HL-60 (cell line): ENCODE data around the gene GPC5.

Experiments used
- CTCF ChIP-seq: IDR thresholded peaks from one replicate; pipeline ENCODE4 v1.5.1; 2011; ENCODE audit warnings: low read length, control low read depth, inconsistent platforms; ENCODE audit not compliant: insufficient read depth
- POLR2AphosphoS5 ChIP-seq: IDR thresholded peaks from 2 replicates; pipeline ENCODE4 v1.6.1; 2012; ENCODE audit warnings: low read depth
- REST ChIP-seq: IDR thresholded peaks from 2 replicates; pipeline ENCODE4 v1.6.1; 2012; ENCODE audit warnings: low read depth; ENCODE audit not compliant: insufficient replicate concordance
- SPI1 ChIP-seq: IDR thresholded peaks from 2 replicates; pipeline ENCODE4 v1.6.1; 2012; ENCODE audit warnings: low read depth, mild to moderate bottlenecking, borderline replicate concordance

- TF ChIP-seq CTCF, result no peak
- no peak for TF ChIP-seq REST
- no peak for TF ChIP-seq POLR2AphosphoS5
- no peak for TF ChIP-seq SPI1
Measured at GRCh38 chr13:92320323-92320722, 921.9 kb downstream of the GPC5 start.
